HG03025 (cell line): ENCODE measurements around the gene P2RY2.
"Not testable (repeated sequence)": the region's sequence is repeated elsewhere in the genome, so short reads cannot be mapped to it uniquely, and the experiment has no call there.

Source experiments
- ATAC-seq: cut with Tn5 transposase; IDR thresholded peaks from one replicate; pipeline ENCODE4 v1.9.1; 2021; ENCODE audit warnings: mild to moderate bottlenecking, moderate library complexity; ENCODE audit not compliant: unreplicated experiment, low FRiP score

P2RY2 gene

GRCh38 chr11:73265278-73265810 lies 47.3 kb downstream of the P2RY2 start:
- ATAC-seq, result no peak

DNA sequence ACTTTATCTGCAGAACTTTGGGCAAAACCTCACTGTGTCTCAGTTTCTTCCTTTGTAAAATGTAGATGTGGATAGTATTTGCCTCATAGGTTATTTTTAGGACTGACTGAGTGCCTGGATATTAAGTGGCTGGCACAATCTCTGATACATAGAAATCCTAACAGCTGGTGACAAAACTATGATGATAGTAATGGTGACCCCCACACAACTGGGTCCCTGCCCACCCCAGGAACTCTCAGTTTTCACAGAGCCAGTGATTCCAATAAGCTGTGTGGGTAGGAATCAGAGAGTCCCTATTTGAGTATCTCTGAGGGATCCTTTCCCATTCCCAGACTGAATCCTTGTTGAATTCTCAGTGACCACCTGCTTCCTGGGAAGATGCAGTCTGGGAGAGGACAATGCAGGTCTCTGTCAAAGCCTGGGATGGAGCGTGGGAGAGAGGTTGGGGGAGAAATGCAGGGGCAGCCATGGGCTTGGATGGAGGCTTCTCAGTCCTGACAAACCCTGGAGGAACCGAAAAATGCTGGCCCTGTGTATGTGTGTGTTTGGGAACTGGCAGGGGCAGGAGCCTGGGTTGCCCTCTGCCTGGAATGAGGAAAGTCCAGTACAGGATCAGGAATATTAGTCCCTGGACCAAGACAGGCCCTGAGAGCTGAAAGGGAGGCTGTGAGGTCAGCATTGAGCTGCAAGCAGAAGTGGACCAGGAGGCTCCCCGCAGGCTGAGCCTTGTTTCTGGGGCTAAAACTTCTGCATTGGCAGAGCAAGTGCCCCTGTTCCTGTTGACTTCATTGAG lies 48.0 kb downstream of the P2RY2 start:
- no peak for ATAC-seq

DNA sequence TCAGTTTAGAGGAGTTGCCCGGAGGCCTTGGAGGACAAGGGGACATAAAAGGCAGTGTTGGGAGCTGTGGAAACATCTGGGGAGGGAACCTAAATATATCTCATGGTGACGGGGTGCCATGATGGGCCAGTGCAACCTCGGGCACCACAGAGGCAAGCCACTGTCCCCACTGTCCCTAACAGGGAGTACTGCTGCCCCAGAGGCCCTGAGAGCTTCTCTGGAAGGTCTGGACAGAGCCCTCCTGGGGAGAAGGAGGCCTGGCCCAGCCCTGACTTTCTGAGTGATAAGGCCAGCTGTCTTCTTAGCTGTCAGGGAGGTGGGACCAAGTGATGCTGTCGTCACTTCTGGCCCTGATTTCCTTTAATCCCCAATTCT lies 48.6 kb downstream of the P2RY2 start:
- ATAC-seq, result no peak

DNA sequence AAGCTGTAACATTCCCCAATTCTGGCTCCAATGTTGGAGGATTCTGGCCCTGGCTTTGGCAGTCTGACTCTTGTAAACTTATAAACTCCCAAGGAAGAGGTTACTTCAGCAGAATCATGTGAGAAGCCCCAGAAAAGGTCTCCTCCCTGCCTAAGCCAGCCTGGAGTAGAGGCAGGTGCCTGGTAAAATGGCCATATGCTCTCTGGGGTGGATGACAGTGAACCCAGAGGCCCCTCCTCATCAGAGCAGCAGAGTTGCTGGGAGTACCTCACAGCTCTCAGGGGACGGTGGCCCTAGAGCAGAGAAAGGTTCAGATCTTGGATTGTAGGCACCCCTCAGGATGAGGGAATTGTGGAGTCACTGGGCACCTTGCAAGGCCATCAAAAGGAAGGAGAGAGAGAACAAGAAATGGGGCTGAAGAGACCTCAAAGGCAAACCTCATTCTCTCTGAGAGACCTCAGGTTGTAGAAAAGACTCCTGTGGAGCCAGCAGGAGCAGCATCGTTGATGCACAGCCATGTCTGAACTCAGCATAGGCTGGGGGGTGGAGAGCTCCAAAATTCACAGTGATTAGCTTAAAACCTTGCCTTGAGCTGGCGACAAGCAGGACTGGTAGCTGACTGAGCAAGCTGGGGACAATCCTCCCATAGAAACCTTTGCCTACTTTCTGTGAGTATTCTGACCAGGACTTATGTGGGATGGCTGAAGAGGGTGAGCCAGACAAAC lies 49.2 kb downstream of the P2RY2 start:
- no peak for ATAC-seq

- ATAC-seq, result no peak
Measured at GRCh38 chr11:73267906-73268540, 49.9 kb downstream of the P2RY2 start.

GRCh38 chr11:73268671-73269271 lies 50.7 kb downstream of the P2RY2 start:
- ATAC-seq, result no peak

- no peak for ATAC-seq
Measured at GRCh38 chr11:73269459-73270015, 51.5 kb downstream of the P2RY2 start.

DNA sequence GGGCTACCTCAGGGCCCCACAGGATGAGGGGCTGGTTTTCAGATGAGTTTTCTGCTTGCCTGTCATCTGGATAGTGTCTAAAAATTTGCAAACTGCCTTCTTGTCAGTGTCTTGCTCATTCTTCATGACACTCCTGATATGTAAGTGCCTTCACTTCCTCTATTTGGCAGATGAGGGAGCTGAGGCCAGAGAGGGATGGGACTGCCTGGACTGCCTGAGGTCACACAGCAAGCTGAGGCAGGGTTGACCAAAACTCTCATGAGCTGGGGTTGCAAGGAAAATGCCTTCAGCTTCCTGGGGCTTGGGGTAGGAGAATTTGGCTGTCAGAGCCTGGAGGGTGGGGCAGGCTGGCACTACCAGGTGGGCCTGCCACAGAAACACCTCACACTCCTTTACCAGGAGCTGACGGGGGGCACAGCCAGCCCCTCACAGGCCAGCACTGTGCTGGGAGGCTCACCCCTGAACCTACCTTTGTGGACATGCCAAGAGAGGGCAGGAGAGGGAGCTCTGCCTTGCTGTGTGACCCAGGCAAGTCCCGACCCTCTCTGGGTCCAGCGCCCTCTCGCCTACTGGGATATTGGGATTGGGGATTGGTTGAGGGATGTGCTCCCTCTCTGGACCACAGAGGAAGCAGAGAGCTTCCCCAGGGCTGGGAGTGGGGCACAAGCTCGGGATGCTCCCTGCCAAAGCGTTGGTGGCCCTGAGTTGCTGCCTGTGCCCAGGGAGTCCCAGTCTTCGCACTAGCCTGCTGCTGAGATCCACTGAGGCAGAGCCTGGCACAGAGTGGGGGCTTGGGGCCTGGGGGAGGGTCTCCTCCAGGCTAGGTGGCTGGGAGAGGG lies 52.2 kb downstream of the P2RY2 start:
- ATAC-seq, result no peak

DNA sequence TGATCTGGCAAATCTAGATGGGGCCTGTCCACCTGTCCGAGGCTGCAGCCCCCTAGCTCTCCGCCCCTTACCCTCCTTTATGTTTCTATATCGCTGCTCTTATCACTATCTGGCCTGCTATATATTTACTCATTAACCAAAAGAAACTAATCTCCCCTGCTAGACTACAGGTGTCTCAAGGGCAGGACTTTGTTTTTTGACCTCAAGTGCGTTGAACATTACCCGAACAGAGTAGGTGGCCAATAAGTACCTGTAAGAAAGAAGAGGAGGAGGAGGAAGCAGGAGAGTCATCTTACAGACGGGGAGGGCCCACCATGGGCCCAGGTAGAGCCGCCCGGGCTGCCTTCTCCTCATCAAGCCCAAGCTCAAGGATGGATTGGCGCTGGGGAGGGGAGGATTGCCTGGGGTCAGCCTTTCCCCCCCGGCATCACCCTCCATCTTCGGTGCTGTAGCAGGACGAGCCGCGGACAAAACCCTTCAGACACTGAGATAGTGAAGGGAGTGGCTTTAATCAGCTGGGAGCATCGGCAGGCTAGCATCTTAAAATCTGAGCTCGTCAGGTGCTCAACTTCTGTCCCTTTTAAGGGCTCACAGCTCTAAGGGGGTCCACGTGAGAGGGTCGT lies 52.9 kb downstream of the P2RY2 start:
- no peak for ATAC-seq

- not testable (repeated sequence) for ATAC-seq
Measured at GRCh38 chr11:73271478-73271865, 53.4 kb downstream of the P2RY2 start.

- ATAC-seq, result no peak
Measured at GRCh38 chr11:73271936-73272679, 54.0 kb downstream of the P2RY2 start, which contains the start of gene P2RY6. P2RY6 (plus strand) TSS chr11:73272338; CDS start chr11:73296519, 24,181 bp downstream.

GRCh38 chr11:73272680-73273038 lies 54.6 kb downstream of the P2RY2 start:
- no peak for ATAC-seq

GRCh38 chr11:73273222-73273895 lies 55.3 kb downstream of the P2RY2 start:
- no peak for ATAC-seq

DNA sequence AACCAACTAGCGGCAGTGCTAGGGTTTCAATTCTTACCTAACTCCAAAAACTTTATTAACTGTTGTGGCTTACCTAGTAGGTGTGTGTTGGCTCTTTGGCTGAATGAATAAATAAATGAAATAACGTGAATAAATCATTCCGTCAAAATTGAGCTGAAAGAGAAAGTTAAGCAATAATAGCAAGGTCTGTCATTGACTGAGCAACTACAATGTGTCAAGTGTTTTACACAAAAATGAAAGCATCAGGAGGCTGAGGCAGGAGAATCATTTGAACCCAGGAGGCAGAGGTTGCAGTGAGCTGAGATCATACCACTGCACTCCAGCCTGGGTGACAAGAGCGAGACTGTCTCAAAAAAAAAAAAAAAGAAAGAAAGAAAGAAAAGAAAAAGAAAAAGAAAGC lies 56.1 kb downstream of the P2RY2 start:
- not testable (repeated sequence) for ATAC-seq

GRCh38 chr11:73274722-73275380 lies 56.8 kb downstream of the P2RY2 start:
- no peak for ATAC-seq

DNA sequence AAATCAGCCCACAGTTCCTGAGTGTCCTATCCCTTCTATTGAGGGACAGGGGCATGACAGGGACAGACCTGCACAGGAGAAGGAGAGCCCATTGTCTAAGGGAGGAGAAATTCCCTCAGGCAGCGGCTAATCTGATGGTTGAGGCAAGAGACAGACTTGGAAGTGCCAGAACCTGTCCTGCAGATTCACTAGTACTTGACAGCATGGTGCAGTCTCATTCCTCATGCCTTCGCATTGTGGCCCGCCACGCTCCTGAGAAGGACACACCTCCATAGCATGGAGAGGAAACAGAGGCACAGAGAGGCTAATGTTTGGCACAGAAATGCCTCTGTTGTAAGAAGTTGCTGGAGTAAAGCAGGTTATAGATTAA lies 57.3 kb downstream of the P2RY2 start:
- no peak for ATAC-seq

- ATAC-seq, result no peak
Measured at GRCh38 chr11:73277467-73277866, 59.4 kb downstream of the P2RY2 start.

DNA sequence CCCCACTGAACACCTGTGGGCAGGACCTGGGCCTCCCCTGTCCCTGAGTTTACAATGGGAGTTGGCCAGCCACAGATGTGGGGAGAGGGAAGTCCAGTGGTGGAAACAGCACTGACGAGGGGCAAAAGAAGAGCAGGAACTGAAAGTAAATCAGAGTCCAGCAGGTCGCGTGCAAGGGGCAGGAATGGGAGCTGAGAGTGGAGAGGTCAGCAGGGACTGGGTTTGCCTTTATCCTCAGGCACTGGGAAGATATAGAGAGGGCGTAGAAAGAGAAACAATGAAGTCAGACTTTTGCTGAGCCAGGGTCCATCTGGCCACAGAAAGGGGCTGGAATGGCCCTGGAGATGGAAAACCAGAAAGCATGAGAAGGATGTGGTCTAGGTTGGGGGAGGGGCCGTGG lies 62.5 kb downstream of the P2RY2 start:
- no peak for ATAC-seq
